ENCODE measurements around the gene HYAL1. TPM values are rescaled to one million over a fixed set of nuclear protein-coding genes. Genes with fewer than 3 reads are reported as not detected.
A peak's percentile ranks its signal among the peaks of the same experiment; 100 is the strongest.
"Not testable (repeated sequence)": the region's sequence is repeated elsewhere in the genome, so short reads cannot be mapped to it uniquely, and the experiment has no call there.

The HYAL1 gene
- total RNA-seq, 1 donor from 2014 or later: 6.7 TPM

DNA sequence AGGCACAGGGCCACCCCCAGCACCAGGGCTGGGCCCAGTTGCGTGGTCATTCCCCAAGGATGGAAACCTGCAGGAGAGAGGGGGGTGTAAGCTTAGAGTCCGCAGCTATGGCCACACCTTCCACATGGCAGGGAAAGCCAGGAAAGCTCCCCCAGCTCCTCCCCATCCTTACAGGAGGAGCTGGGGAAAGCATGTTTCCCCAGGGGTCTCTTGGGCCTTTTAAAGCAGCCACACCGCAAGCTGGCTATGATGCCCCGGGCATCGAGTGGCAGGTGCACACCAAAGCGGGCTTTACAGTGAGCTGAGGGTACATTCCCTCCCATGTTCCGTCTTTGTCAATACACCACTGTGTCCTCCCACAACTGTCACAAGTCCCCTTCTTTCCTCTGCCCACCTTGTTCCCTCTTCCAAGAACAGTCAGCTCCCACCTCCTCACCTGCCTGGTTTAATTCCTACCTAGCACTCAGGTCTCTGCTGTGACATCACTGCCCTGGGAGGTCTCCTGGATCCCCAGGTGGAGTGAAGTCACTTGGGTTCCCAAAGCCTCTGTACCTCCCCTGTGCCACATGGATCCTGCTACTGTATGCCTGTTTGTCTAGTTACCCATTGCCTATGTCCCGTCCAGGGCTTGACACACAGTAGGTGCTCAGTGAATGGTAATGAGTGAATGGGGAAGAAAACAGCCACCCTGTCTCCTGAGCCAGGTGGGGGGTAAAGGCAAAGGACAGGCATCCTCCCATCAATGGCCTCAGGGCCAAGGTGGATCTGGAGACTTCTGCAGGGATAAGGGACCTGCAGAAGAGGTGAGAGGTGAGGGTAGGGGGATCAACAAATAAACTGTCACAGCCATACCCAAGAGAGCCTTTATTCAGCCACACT, 7.6 kb downstream of the HYAL1 start:
- no peak for DNase-seq (ENCODE audit: low read depth in 2 of 2)

DNA sequence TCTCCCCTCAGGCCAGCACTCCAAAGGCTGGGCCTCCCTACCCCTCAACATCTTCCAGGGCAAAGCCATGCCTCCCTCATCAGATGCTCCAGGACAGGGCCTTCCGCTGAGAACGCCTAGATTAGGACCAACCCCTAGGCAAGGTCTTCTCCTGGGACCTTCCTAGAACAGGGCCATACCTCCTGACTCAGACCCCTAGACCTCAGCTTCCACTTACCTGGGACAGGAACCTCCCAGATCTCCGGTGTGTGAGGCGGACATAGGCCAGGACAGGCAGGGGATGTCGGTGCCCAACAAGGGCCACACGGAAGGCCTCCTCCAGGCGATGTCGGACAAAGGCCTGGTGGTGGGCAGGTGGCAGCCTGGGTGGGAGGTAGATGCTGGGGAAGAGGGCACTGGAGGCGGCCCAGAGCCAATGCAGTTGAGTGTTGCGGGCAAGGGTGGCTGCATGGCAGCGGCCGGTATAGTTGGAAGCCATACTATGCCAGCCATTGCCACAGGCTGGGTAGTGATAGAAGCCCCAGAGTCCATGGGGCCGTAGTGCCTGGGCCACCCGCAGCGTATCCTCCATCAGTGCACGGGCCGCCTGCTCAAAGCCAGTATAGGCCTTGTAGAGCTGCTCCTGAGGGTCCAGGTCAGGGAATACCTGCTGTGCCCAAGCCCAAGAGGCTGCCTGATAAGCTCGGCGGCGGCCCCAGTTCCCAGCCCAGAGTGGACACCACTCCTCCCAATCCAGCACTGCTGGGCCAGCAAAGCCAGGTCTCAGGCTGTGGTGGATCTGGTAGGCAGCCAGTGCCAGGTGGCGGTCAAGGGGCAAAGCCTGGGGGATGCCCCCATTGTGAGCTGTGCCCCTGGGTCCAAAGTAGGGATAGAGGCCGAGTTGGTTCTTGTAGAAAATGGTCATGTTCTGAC, 8.6 kb downstream of the HYAL1 start:
- no peak for DNase-seq (ENCODE audit: low read depth in 2 of 2)

DNA sequence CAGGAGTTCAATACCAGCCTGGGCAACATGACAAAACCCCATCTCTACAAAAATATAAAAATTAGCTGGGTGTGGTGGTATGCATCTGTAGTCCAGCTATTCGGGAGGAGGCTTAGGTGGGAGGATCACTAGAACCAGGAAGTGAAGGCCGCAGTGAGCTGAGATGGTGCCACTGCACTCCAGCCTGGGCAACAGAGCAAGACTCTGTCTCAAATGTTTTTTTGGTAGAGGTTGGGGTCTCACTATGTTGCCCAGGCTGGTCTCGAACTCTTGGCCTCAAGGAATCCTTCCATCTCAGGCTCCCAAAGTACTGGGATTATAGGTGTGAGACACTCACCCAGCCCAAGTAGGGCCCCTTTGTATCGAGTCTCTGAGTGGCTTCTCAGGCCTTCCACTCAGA, 9.3 kb downstream of the HYAL1 start:
- no peak for DNase-seq (ENCODE audit: low read depth in 2 of 2)

DNA sequence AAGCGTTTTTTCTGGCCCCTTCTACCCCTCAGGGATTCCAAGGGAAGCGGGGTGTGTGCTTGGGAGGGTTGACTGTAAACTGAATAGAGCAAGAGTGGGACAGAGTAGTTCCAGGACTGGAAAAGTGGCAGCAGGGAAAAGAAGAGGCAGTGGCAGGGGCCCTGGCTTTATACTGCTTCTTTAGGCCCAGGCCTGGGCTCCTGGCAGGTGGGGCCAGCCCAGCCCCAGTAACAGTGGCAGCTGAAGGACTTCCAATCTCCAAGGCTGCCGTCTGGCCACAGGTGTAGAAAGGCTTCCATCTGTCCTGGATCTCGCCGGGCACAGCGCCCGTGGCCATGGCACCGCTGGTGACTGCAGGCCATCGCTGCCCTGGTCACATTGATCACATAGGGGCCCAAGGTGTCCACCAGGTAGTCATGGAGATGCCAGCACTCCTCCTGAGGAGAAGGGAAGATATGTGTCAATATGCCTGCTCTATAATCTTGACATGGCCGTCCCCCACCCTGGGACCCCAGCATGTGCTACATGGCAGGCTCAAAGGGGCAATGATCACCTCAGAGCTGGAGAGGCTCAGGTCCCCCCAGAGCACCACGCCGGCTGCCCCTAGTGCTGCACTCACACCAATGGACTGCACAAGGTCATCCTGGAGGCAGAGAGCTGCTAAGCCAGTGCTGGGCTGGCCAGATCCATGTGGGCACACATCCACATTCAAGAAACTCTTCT, 10.1 kb downstream of the HYAL1 start:
- DNase-seq (ENCODE audit: low read depth in 2 of 2): no peak

DNA sequence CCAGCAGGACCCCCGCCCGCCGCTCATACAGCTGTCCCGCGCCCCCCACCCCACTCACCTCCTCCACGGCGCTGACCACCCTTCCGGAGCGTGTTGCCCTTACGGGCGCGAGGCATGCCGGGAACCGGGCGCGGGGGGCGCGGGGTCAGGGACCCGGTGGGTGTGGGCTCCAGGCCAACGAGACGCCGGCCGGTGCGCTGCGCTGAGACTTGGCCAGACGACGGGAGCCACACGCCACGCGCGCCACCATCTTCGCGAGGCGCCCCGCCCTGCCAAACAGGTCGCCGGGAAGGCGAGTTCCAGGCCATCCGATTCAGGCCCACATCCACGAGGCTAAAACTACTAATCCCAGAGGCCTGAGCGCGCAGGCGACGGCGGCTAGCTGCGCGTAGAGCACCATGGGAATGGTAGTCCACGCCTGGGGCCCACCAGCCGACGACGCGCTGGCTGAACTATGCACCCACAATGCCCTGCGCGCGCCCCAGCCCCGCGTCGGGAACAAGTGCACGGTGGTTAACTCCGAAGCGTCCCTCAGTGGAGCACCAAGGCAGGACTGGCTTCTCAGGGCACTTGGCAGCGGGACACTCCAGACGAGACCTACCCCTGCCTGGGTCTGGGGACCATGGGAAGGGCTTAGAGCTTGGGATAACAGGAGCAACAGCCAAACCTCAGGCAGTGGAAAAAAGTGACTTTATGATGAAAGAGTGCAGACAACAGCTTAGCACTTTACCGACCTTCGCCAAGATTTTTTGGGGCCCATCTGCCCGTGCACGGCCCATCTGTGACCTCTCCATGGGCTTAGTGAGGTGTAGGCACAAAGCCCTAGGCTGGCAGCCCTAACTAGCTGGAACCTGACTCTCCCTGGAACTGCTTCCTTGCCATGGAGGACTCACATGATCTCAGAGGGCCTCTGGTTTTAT, 11.0 kb downstream of the HYAL1 start, which contains the start of gene IFRD2:
Gene IFRD2 (minus strand): TSS at position 271 of the 920 bp plus-strand sequence. CDS start 155 bp downstream, at position 116.
- DNase-seq (ENCODE audit: low read depth in 2 of 2): peak; percentile 94 to 99

DNA sequence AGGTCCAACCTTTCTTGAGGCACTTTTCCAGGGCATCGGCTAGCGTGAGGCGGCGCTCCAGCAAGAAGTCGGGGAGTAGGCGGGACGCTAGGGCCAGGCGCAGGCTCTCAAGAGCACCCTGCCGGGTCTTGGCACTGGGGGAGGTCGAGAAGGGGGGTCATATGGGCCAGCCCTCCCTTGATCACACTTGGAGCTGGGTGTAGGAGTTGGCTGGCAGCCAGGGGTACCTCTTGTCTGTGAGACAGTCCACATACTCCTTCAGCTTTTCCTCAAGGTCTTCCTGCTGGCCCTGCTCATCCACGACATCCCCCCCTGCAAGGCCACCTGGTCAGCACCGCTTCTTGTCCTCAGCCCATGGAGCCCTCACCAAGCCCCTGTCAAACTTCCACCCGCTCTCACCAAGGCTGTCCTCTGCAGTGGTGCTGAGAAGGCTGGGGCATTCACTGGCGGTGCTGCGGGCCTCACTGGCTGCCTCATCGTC, 13.2 kb downstream of the HYAL1 start:
- no peak for DNase-seq (ENCODE audit: low read depth in 2 of 2)

DNA sequence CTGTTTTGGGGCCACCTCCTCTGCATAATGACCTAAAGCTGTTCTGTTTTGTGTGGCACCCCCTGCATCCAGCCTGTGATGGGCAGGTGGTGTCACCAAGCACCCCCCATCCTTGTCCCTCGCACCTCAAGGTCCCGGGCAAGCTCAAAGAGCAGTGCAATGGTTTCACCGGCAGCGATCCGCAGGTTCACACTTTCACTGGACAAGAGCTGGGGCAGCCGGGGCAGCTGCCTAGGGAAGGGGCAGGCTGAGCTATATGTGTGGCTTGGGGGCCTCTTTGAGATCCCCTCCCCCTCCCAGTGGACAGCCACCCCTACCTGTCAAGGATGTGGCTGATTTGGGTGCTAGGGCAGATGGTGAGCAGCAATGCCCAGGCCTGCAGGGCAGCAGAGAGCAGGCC, 14.2 kb downstream of the HYAL1 start:
- no peak for DNase-seq (ENCODE audit: low read depth in 2 of 2)

DNA sequence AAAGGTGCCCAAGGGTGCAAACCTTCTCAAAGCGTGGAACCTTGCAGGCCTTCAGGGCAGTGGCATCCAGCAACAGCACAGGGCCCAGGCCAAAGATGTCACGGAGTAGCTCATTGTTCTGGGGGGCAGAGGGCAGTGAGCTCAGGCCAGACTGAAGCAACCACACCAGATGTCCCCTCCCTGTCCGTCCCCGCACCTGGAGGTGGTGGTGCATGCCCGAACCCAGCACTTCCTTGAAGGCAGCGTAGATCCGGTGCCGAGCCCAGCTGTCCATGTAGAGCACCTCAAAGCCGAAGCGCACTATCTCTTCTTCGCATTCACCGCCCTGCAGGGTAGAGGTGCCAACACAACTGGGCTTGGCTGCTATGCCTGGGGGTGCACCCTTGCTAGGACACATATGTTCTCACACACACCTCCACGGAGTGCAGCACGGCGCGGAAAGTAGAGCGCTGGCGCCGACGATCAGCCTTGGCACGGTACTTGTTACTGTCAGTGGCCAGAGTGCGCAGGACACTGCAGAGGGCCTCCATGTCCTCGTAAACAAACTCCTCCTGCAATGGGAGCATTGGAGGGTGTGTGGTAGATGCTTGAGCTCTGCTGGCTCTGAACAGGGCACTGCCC, 14.9 kb downstream of the HYAL1 start:
- DNase-seq (ENCODE audit: low read depth in 2 of 2): no peak

DNA sequence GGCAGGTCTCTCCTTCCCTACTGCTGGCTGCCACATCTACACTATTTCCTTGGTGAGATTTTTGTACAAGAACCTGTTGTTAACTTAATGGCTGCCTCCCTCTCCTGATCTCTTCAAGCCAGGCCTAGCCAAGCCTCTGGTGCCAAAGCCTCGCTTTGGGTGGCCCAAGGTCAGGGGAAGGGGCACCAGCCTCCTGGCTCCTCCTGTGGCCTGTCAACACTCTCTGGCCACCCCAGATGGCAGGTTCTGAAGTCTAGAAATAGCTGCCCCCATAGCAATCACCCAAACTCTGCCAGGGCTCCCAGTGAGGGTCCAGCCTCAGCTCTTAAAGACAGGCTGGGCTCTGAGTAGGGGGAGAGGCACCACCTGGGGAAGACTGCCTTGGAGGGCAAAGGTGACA, 16.1 kb downstream of the HYAL1 start:
- DNase-seq (ENCODE audit: low read depth in 2 of 2): no peak

DNA sequence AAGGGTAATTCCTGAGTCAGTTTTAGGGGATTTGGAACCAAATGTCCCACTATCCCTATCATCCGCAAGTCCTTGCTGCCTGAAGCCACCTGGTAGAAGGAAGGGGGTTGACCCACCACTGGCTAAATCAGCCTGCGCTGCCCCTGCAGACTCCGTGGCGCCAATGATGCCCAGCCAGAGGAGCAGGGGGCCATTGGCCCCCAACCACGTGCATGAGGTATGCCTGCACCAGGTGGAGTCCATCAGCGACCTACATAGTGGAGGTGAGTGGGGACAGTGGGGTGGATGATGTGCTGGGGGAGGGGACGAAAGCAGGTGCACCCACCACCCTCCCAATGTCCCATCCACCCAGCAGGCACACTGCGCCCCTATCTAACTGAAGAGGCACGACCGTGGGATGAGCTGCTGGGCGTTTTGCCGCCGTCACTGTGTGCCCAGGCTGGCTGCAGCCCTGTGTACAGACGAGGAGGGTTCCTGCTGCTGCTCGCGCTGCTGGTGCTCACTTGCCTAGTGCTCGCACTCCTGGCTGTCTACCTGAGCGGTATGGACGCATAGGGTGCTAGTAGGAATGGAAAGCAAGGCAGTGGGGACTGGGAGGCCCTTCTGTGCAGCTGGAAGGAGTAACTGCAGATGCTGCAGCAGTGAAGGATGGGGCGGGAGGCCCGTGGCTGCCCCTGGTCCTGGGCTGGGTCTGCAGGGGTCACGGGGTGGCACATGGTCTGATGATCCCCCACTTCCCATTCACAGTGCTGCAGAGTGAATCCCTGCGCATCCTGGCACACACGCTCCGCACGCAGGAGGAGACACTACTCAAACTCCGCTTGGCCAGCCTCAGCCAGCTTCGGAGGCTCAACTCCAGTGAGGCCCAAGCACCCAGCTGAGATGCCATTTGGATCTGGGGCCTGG, 16.8 kb downstream of the HYAL1 start:
- DNase-seq (ENCODE audit: low read depth in 2 of 2): no peak

DNA sequence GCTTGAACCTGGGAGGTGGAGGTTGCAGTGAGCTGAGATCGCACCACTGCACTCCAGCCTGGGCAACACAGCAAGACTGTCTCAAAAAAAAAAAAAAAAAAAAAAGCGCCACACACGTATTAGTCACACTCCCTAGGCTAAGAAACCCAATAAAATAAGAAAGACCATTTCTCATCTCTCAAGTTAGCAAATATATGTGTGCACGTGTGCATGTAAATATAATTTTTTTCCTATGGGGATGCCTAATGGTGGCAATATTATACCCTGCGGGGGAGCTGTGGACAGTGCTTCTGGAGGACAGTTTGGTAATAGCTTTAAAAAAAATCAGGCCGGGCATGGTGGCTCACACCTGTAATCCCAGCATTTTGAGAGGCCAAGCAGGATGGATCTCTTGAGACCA, 19.3 kb downstream of the HYAL1 start:
- DNase-seq (ENCODE audit: low read depth in 2 of 2): not testable (repeated sequence)

DNA sequence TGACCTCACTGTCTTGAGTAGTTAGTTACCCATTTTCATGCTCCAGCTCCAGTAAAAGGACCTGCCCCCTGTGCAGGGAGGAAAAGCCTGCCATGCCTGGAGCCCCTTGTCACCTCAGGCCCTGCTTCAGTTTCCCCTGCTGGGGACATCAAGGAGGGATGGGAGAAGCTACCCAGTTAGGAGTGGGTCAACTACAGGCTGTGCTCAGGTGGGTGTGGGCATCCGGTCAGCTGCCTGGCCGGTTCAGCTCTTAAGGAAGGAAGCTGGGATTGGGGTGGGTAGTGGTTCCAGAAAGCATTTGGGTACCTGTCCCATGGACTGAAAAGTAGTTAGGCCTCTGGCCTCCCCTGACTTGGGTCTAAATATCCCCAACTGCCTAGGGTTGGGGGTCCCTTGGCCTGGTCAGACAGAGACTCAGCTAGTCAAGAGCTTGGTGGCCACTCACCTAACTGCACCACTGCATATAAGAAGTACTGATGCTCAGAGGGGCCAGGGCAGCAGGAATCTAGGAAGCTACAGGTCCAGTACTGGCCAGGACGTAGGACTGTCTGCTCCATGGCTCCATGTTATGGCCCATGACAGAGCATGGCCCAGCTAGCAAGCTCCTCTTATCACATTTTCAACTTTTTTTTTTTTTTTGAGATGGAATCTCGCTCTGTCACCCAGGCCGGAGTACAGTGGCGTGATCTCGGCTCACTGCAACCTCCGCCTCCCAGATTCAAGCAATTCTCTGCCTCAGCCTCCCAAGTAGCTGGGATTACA, 23.9 kb downstream of the HYAL1 start:
- no peak for DNase-seq (ENCODE audit: low read depth in 2 of 2)

DNA sequence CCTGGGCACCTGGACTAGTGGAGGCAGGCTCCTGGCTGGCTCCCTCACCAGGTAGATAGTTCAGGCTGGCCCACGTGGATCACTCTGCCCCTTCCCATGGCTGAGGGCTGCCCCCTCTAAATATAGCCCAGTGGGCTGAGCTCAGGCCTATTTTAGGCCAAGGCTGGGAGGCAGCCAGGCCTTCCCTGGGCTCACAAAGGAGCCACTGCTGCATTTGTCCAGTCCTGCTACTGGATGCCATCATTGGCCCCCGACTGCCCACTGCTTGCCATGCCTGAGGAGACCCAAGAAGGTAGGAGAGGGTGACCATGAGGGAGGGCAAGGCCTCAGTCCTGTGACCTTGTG, 24.5 kb downstream of the HYAL1 start, which contains the start of gene LSMEM2:
Gene LSMEM2 (plus strand): TSS at position 208 of the 345 bp plus-strand sequence. CDS start 27 bp downstream, at position 235.
- no peak for DNase-seq (ENCODE audit: low read depth in 2 of 2)

DNA sequence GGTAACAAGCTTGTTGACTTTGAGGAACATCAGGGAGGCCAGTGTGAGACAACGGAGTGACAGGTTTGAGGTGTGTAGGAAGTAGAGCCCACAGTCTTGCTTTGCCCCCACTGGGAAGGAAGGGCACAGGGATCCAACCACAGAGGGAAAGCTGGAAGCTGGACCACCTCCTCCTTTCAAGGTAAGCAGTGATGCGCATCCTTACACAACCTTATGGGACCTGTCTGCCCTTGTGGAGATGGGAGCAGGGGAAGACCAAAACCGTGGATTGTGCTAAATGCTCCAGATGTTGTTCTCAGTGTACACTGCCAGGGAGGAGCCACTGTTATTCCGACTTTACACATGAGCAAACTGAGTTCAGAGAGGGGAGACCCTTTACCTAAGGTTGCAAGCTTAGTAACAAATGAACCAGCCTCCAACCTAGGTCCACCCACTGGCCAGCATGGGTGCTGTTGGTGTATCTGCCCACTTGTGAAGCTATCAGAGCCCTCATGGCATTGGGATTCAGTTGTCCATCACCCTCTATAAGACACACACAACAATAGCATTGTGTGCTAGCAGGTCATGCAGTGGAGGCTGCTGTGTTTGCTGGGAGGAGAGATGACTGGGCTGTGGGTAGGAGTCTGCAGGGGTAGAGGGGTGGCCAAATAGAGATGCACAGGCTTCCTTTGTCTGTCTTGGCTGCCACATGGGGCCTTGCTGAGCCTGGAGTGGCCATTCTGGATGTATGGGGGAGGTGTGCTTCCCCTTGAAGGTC, 25.1 kb downstream of the HYAL1 start:
- no peak for DNase-seq (ENCODE audit: low read depth in 2 of 2)

DNA sequence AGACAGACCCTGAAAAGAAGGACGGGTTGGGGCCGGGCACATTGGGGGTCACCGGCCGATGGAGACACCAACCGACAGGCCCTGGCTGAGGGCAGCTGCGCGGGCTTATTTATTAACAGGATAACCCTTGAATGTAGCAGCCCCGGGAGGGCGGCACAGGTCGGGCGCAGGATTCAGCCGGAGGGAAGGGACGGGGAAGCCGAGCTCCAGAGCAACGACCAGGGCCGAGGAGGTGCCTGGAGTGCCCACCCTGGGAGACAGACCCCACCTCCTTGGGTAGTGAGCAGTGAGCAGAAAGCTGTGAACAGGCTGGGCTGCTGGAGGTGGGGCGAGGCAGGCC, 26.6 kb downstream of the HYAL1 start:
- DNase-seq (ENCODE audit: low read depth in 2 of 2): no peak

DNA sequence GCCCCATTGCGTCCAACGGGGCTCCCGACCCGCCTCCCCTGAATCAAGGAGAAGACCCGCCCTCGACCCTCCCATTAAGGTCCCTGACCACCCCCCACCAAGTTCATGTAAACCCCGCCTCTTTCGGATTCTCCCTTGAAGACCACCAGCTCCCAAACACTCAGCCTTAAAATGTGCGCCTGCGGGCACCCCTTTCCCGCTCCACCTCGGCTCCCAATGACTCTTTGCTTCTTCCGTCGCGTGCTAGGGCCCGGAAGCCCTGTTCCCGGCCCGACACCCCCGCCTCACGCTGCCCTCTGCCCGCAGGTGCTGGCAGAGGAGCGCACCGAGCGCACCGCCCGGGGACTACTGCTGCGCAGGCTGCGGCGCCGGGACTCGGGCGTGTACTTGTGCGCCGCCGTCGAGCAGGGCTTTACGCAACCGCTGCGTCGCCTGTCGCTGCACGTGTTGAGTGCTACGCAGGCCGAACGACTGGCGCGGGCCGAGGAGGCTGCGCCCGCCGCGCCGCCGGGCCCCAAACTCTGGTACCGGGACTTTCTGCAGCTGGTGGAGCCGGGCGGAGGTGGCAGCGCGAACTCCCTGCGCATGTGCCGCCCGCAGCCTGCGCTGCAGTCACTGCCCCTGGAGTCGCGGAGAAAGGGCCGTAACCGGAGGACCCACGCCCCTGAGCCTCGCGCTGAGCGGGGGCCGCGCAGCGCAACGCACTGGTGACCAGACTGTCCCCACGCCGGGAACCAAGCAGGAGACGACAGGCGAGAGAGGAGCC, 27.2 kb downstream of the HYAL1 start:
- DNase-seq (ENCODE audit: low read depth in 2 of 2): no peak
